ELF-1 (cell line): ENCODE measurements around the gene ZFP37.
A peak's percentile ranks its signal among the peaks of the same experiment; 100 is the strongest.
"Not testable (repeated sequence)": the region's sequence is repeated elsewhere in the genome, so short reads cannot be mapped to it uniquely, and the experiment has no call there.

ENCODE experiments used
- DNase-seq: peaks from one replicate; pipeline ENCODE4 v3.0.0-alpha.2; 2016; ENCODE audit warnings: low read depth, low spot score

The ZFP37 gene

GRCh38 chr9:113056191-113057106 is at the start of gene ZFP37:
Gene ZFP37 (minus strand): TSS chr9:113056724. CDS start chr9:113056688, 36 bp downstream.
- DNase-seq: peak; percentile 93

GRCh38 chr9:113105345-113105744 is 48.8 kb upstream of the ZFP37 start:
- DNase-seq: not testable (repeated sequence)

- DNase-seq: no peak
Measured at GRCh38 chr9:113095561-113095960, 39.0 kb upstream of the ZFP37 start.

GRCh38 chr9:113089924-113090323 is 33.4 kb upstream of the ZFP37 start:
- not testable (repeated sequence) for DNase-seq

GRCh38 chr9:113089143-113089505 is 32.6 kb upstream of the ZFP37 start:
- not testable (repeated sequence) for DNase-seq

GRCh38 chr9:113088456-113089142 is 32.1 kb upstream of the ZFP37 start:
- DNase-seq: peak; percentile 39

- DNase-seq: not testable (repeated sequence)
Measured at GRCh38 chr9:113062932-113063310, 6.4 kb upstream of the ZFP37 start.

GRCh38 chr9:113062256-113062931 is 5.9 kb upstream of the ZFP37 start:
- not testable (repeated sequence) for DNase-seq

GRCh38 chr9:113061072-113061850 is 4.7 kb upstream of the ZFP37 start:
- DNase-seq: peak; percentile 9

- DNase-seq: peak; percentile 4
Measured at GRCh38 chr9:113059581-113060284, 3.2 kb upstream of the ZFP37 start.

- DNase-seq: no peak
Measured at GRCh38 chr9:113057193-113057592, 669 bp upstream of the ZFP37 start.

- no peak for DNase-seq
Measured at GRCh38 chr9:113042884-113043657, 13.5 kb downstream of the ZFP37 start.

- no peak for DNase-seq
Measured at GRCh38 chr9:113026200-113026599, 30.3 kb downstream of the ZFP37 start.

GRCh38 chr9:113018247-113018646 is 38.3 kb downstream of the ZFP37 start:
- DNase-seq: no peak

GRCh38 chr9:113012492-113012891 is 44.0 kb downstream of the ZFP37 start:
- DNase-seq: no peak

- DNase-seq: peak; percentile 69
Measured at GRCh38 chr9:113011911-113012381, 44.6 kb downstream of the ZFP37 start, which contains the start of gene ZNF883. Gene ZNF883 (minus strand): TSS chr9:113012192.

- no peak for DNase-seq
Measured at GRCh38 chr9:113005777-113006176, 50.7 kb downstream of the ZFP37 start.

- no peak for DNase-seq
Measured at GRCh38 chr9:112997236-112997941, 59.1 kb downstream of the ZFP37 start.
